Activated gamma-delta T cell (primary cell): Measurements from ENCODE around the gene ABI2.

Experiments used
- DNase-seq: peaks from one replicate; lab custom pipeline; 2025; lab: John Stamatoyannopoulos, UW

Gene ABI2

GRCh38 chr2:203480623-203481022, 152.4 kb downstream of the ABI2 start:
- DNase-seq: no peak

- DNase-seq: no peak
Measured at GRCh38 chr2:203484266-203485112, 156.3 kb downstream of the ABI2 start.

- no peak for DNase-seq
Measured at GRCh38 chr2:203489531-203489930, 161.3 kb downstream of the ABI2 start.

GRCh38 chr2:203490391-203490790, 162.2 kb downstream of the ABI2 start:
- no peak for DNase-seq

- no peak for DNase-seq
Measured at GRCh38 chr2:203492965-203493364, 164.8 kb downstream of the ABI2 start.
